ENCODE measurements around the gene ZFAND6. TPM values are rescaled to one million over a fixed set of nuclear protein-coding genes. Genes with fewer than 3 reads are reported as not detected.

Gene ZFAND6
- total and polyA plus RNA-seq, 2 donors (not counting 1 experiment from before 2014, with no cell fraction given): 125 to 325 TPM

GRCh38 chr15:80087104-80087503, 27.6 kb downstream of the ZFAND6 start:
- Histone ChIP-seq H3K4me3 (replicated peaks in 1 of 4; ENCODE audit: control extremely low read depth in 1 of 4, insufficient read depth in 1 of 4, low read depth in 3 of 4, low read length in 4 of 4) (no peak overlapping the region), H2AFZ (ENCODE audit: low read length) (no peak overlapping the region), H4K20me1 (ENCODE audit: control insufficient read depth, extremely low read depth, insufficient read depth, low read length) (no peaks in the 10 kb centered on the region), H3K9me3 (ENCODE audit: control insufficient read depth, insufficient read depth, low read depth, low read length) (no peaks in the 10 kb centered on the region), H3K4me1 (ENCODE audit: control insufficient read depth, extremely low read depth, insufficient read depth, low read length) (no peaks in the 10 kb centered on the region), H3K79me2 (ENCODE audit: control insufficient read depth, insufficient read depth, low read length) (peaks cover 35% of the 10 kb centered on the region), H3K9ac (ENCODE audit: insufficient read depth, low read length) (no peak overlapping the region), H3K36me3 (ENCODE audit: control insufficient read depth, insufficient read depth, low read length) (no peaks in the 10 kb centered on the region), H3K27me3 (ENCODE audit: control insufficient read depth, insufficient read depth, low read length) (no peaks in the 10 kb centered on the region), H3K27ac (ENCODE audit: insufficient read depth, low read length) (no peak overlapping the region), H3K4me2 (ENCODE audit: extremely low read depth, insufficient read depth, low read length) (no peak overlapping the region)
- no peak for DNase-seq (ENCODE audit: low read depth in 2 of 2)
- peak; percentile 9 to 39 for TF ChIP-seq CTCF (conservative IDR thresholded peaks at IDR 0.05 in 1 of 2, IDR thresholded peaks at IDR 0.05 in 1 of 2; ENCODE audit: low read depth in 1 of 2, low read length in 2 of 2)
- TF ChIP-seq EZH2 (IDR thresholded peaks at IDR 0.05; ENCODE audit: low read length, missing control alignments): no peak

GRCh38 chr15:80090041-80090440, 30.6 kb downstream of the ZFAND6 start:
- Histone ChIP-seq H4K20me1 (ENCODE audit: control insufficient read depth, extremely low read depth, insufficient read depth, low read length) (peaks cover 2% of the 10 kb centered on the region), H3K4me2 (ENCODE audit: extremely low read depth, insufficient read depth, low read length) (no peak overlapping the region), H3K9me3 (ENCODE audit: control insufficient read depth, insufficient read depth, low read depth, low read length) (no peaks in the 10 kb centered on the region), H3K4me1 (ENCODE audit: control insufficient read depth, extremely low read depth, insufficient read depth, low read length) (no peaks in the 10 kb centered on the region), H3K36me3 (ENCODE audit: control insufficient read depth, insufficient read depth, low read length) (no peaks in the 10 kb centered on the region), H3K27ac (ENCODE audit: insufficient read depth, low read length) (no peak overlapping the region), H3K79me2 (ENCODE audit: control insufficient read depth, insufficient read depth, low read length) (peaks cover 20% of the 10 kb centered on the region), H3K9ac (ENCODE audit: insufficient read depth, low read length) (no peak overlapping the region), H3K4me3 (replicated peaks in 1 of 4; ENCODE audit: control extremely low read depth in 1 of 4, insufficient read depth in 1 of 4, low read depth in 3 of 4, low read length in 4 of 4) (no peak overlapping the region), H3K27me3 (ENCODE audit: control insufficient read depth, insufficient read depth, low read length) (no peaks in the 10 kb centered on the region), H2AFZ (ENCODE audit: low read length) (no peak overlapping the region)
- TF ChIP-seq EZH2 (IDR thresholded peaks at IDR 0.05; ENCODE audit: low read length, missing control alignments): no peak
- TF ChIP-seq CTCF (conservative IDR thresholded peaks at IDR 0.05 in 1 of 2, IDR thresholded peaks at IDR 0.05 in 1 of 2; ENCODE audit: low read depth in 1 of 2, low read length in 2 of 2): no peak
- peak in 1 of 2 donors; percentile 60 for DNase-seq (ENCODE audit: low read depth in 2 of 2)

- no peak for TF ChIP-seq EZH2 (IDR thresholded peaks at IDR 0.05; ENCODE audit: low read length, missing control alignments)
- TF ChIP-seq CTCF (conservative IDR thresholded peaks at IDR 0.05 in 1 of 2, IDR thresholded peaks at IDR 0.05 in 1 of 2; ENCODE audit: low read depth in 1 of 2, low read length in 2 of 2): peak; percentile 30 to 39
- peaks cover 24% of the 10 kb centered on the region for H3K79me2 ChIP-seq (ENCODE audit: control insufficient read depth, insufficient read depth, low read length)
Measured at GRCh38 chr15:80090879-80091503, 31.5 kb downstream of the ZFAND6 start.

More at GRCh38 chr15:80090879-80091503, 31.5 kb downstream of the ZFAND6 start:
- Histone ChIP-seq H3K27me3 (ENCODE audit: control insufficient read depth, insufficient read depth, low read length) (no peaks in the 10 kb centered on the region), H3K36me3 (ENCODE audit: control insufficient read depth, insufficient read depth, low read length) (no peaks in the 10 kb centered on the region), H4K20me1 (ENCODE audit: control insufficient read depth, extremely low read depth, insufficient read depth, low read length) (peaks cover 2% of the 10 kb centered on the region), H3K27ac (ENCODE audit: insufficient read depth, low read length) (no peak overlapping the region), H3K4me2 (ENCODE audit: extremely low read depth, insufficient read depth, low read length) (no peak overlapping the region), H3K4me1 (ENCODE audit: control insufficient read depth, extremely low read depth, insufficient read depth, low read length) (no peaks in the 10 kb centered on the region), H3K4me3 (replicated peaks in 1 of 4; ENCODE audit: control extremely low read depth in 1 of 4, insufficient read depth in 1 of 4, low read depth in 3 of 4, low read length in 4 of 4) (no peak overlapping the region), H2AFZ (ENCODE audit: low read length) (no peak overlapping the region), H3K9ac (ENCODE audit: insufficient read depth, low read length) (no peak overlapping the region), H3K9me3 (ENCODE audit: control insufficient read depth, insufficient read depth, low read depth, low read length) (no peaks in the 10 kb centered on the region)
- DNase-seq (ENCODE audit: low read depth in 2 of 2): no peak
